Endothelial cell (in vitro differentiated cells): ENCODE measurements around the gene TRABD2B. TPM values are rescaled to one million over a fixed set of nuclear protein-coding genes. Genes with fewer than 3 reads are reported as not detected.

Source experiments
- DNase-seq: peaks from one replicate; pipeline ENCODE4 v3.0.0; 2021; ENCODE audit warnings: low spot score
- H3K27ac Mint-ChIP-seq: one replicate; pipeline ENCODE4 v1.8.0; 2021; ENCODE audit warnings: mixed read lengths, inconsistent platforms; ENCODE audit not compliant: unreplicated experiment
- H3K27me3 Mint-ChIP-seq: one replicate; pipeline ENCODE4 v1.8.0; 2021; ENCODE audit warnings: mild to moderate bottlenecking, moderate library complexity, mixed read lengths, inconsistent platforms; ENCODE audit not compliant: unreplicated experiment
- H3K36me3 Mint-ChIP-seq: one replicate; pipeline ENCODE4 v1.8.0; 2021; ENCODE audit warnings: mild to moderate bottlenecking, low read depth, mixed read lengths, inconsistent platforms; ENCODE audit not compliant: unreplicated experiment
- H3K4me1 Mint-ChIP-seq: one replicate; pipeline ENCODE4 v1.8.0; 2021; ENCODE audit warnings: mild to moderate bottlenecking, mixed read lengths, inconsistent platforms; ENCODE audit not compliant: unreplicated experiment
- H3K4me3 Mint-ChIP-seq: one replicate; pipeline ENCODE4 v1.8.0; 2021; ENCODE audit warnings: mild to moderate bottlenecking, mixed read lengths, inconsistent platforms; ENCODE audit not compliant: unreplicated experiment
- H3K9me3 Mint-ChIP-seq: one replicate; pipeline ENCODE4 v1.8.0; 2021; ENCODE audit warnings: mixed read lengths, inconsistent platforms; ENCODE audit not compliant: unreplicated experiment
- total RNA-seq: library from RNA; stranded (reverse); fragmentation: NEBNext Ultra II Directional; extraction: Animal tissue kit (Norgen Biotek cat#: 25700); gene quantifications from one replicate; pipeline ENCODE4 v1.2.1, GENCODE V29; 2021; ENCODE audit not compliant: unreplicated experiment
- TF ChIP-seq, protein P1 (sequence below): fragments of 200-600 bp; sonication (generic); IDR thresholded peaks from one replicate; pipeline ENCODE4 v1.5.0; 2021; ENCODE audit warnings: antibody characterized with exemption; ENCODE audit not compliant: unreplicated experiment

TRABD2B gene
- total RNA-seq, 1 donor from 2014 or later: 1.0 TPM

DNA sequence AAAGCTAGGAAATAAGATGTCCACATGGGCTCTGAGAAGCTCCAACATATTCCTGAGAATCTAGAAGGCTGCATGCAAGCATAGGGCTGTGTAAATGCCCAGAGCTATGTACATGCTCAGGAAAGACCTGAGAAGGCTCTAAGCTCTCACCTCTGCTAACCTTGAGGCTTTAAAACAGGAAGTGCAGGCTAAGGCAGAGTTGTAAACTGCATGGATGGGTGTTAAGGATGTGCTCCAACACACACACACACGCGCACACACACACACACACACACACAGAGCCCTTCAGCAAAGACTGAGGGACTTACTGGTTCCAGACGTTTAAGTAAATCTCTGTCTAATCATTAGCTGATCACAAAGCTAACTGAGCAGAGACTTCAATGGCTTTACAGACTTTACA, 162.9 kb downstream of the TRABD2B start:
- Mint-ChIP-seq H3K27ac (no peak overlapping the region), H3K4me3 (no peak overlapping the region), H3K4me1 (no peaks in the 10 kb centered on the region), H3K27me3 (peaks cover 14% of the 10 kb centered on the region), H3K36me3 (no peaks in the 10 kb centered on the region), H3K9me3 (no peaks in the 10 kb centered on the region)
- TF ChIP-seq, protein P1, sequence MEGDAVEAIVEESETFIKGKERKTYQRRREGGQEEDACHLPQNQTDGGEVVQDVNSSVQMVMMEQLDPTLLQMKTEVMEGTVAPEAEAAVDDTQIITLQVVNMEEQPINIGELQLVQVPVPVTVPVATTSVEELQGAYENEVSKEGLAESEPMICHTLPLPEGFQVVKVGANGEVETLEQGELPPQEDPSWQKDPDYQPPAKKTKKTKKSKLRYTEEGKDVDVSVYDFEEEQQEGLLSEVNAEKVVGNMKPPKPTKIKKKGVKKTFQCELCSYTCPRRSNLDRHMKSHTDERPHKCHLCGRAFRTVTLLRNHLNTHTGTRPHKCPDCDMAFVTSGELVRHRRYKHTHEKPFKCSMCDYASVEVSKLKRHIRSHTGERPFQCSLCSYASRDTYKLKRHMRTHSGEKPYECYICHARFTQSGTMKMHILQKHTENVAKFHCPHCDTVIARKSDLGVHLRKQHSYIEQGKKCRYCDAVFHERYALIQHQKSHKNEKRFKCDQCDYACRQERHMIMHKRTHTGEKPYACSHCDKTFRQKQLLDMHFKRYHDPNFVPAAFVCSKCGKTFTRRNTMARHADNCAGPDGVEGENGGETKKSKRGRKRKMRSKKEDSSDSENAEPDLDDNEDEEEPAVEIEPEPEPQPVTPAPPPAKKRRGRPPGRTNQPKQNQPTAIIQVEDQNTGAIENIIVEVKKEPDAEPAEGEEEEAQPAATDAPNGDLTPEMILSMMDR: no peak
- no peak for DNase-seq

DNA sequence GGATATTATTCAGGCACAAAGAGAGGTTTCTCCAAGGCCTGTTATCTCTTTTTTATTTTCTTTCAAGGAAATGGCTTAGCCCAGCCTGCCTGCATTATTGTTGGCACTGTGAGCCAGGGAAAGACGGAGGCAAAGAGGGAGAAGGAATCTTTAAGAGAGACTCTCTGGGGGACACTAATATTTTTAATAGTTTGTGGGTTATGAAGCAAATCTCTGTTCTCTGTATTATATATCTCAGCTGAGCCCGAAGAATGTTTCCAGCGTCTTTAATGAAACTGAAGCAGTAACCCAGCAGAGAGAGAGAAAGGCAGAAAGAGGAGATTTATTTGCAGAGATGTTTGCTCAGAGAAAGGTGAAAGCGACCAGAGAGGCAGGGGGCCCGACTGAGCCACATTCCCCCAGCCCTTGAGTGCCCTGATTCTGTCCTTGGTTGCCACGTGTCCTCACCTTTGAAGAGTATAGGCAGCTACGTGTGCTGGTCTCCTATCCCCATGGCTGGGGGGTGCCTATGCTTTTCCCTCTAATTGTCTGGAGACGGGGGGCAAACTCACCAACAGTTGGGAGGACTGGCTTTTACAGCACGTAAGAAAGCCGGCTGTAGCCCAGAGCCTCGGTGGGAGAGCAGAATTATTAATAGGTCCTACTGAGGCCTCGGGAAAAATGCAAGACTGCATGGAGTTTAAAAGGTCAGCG, 166.4 kb downstream of the TRABD2B start:
- H3K4me3 Mint-ChIP-seq: no peak overlapping the region
- no peak overlapping the region for H3K27ac Mint-ChIP-seq
- TF ChIP-seq, protein P1: no peak
- H3K36me3 Mint-ChIP-seq: no peaks in the 10 kb centered on the region
- no peak for DNase-seq
- H3K27me3 Mint-ChIP-seq: peaks cover 8% of the 10 kb centered on the region
- H3K4me1 Mint-ChIP-seq: peaks cover 1% of the 10 kb centered on the region
- H3K9me3 Mint-ChIP-seq: no peaks in the 10 kb centered on the region

DNA sequence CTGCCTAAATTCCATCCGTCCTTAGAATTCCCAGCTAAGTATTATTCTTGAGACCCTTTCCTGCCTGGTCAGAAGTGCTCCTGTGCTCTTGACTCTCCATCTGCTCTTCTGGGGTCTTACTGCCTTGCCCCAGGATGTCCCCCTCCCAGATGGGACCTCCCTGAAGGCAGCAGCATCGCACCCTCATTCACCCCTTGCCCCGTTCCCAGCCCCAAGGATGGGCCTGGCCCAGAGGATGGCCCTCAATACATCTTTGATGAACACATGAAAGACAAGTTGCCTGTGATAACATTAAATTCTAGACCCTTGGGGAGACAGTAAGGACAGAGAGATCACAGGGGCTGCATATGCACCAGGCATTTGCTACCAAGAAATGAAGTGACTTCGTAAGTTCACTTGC, 167.2 kb downstream of the TRABD2B start:
- peaks cover 5% of the 10 kb centered on the region for H3K4me1 Mint-ChIP-seq
- H3K4me3 Mint-ChIP-seq: no peak overlapping the region
- TF ChIP-seq, protein P1: no peak
- no peak overlapping the region for H3K27ac Mint-ChIP-seq
- DNase-seq: no peak
- H3K27me3 Mint-ChIP-seq: peaks cover 8% of the 10 kb centered on the region
- no peaks in the 10 kb centered on the region for H3K9me3 Mint-ChIP-seq
- no peaks in the 10 kb centered on the region for H3K36me3 Mint-ChIP-seq

DNA sequence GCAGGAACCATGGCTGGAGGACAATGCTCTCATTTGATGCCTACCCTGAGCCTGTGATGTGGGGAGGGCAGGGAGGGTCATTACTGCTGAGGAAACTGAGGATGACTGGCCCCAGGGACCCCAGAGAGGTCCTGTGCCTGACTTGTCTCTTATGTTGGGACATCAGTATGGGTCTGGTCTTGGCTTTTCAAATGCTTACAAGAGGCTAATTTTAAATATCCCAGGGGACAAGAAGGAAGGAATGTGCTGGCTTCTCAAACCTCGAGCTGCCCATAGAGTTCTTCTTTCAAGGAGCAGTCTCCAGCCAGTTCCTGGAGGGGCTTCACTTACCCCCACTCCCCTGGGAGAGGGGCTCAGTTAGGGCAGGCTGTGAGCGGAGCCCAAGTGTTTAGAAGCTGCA, 168.2 kb downstream of the TRABD2B start:
- no peak overlapping the region for H3K4me3 Mint-ChIP-seq
- TF ChIP-seq, protein P1: no peak
- no peak overlapping the region for H3K27ac Mint-ChIP-seq
- H3K9me3 Mint-ChIP-seq: no peaks in the 10 kb centered on the region
- peaks cover 8% of the 10 kb centered on the region for H3K27me3 Mint-ChIP-seq
- DNase-seq: no peak
- no peaks in the 10 kb centered on the region for H3K36me3 Mint-ChIP-seq
- H3K4me1 Mint-ChIP-seq: peaks cover 10% of the 10 kb centered on the region

DNA sequence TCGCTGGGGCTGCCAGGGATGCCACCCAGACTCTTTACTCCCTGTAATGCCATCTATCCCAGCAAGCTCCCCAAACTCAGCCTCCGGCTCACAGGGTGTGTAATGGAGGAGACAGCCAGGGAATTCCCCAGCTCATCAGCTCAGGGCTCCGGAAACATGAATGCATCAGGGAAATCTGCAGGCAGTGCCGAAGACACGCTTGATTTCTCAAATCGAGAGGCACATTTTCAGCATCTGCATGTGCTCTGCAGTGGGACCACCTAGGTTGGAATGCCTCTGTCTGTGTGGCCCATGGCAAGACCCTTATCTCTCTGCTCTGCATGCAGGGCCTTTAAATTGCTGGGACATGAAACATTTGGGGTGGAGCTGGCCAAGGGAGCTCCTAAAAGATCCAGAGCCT, 170.1 kb downstream of the TRABD2B start:
- H3K4me1 Mint-ChIP-seq: peaks cover 14% of the 10 kb centered on the region
- no peaks in the 10 kb centered on the region for H3K36me3 Mint-ChIP-seq
- H3K27me3 Mint-ChIP-seq: peaks cover 10% of the 10 kb centered on the region
- H3K4me3 Mint-ChIP-seq: no peak overlapping the region
- no peaks in the 10 kb centered on the region for H3K9me3 Mint-ChIP-seq
- no peak for DNase-seq
- no peak overlapping the region for H3K27ac Mint-ChIP-seq
- TF ChIP-seq, protein P1: no peak
